GM12872 (cell line): ENCODE measurements around the gene NAXE.

Experiments used
- TF ChIP-seq, protein P1 (sequence below): IDR thresholded peaks from 3 replicates; pipeline ENCODE4 v1.5.1; 2011; ENCODE audit warnings: low read depth, mild to moderate bottlenecking, low read length, moderate library complexity; ENCODE audit not compliant: insufficient read depth

The NAXE gene

DNA sequence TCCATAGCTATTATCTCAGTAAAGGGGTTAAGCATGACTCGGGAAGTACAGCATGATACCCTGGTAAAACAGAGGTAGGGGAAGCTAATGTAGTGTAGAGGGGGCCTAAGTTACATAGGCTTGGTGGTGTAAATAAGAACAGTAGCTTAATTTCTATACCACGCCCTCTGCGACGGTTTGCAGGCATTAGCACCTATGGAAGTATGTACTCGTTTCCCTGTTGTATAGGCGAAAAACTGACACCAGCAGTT lies 470 bp upstream of the NAXE start:
- TF ChIP-seq, protein P1, sequence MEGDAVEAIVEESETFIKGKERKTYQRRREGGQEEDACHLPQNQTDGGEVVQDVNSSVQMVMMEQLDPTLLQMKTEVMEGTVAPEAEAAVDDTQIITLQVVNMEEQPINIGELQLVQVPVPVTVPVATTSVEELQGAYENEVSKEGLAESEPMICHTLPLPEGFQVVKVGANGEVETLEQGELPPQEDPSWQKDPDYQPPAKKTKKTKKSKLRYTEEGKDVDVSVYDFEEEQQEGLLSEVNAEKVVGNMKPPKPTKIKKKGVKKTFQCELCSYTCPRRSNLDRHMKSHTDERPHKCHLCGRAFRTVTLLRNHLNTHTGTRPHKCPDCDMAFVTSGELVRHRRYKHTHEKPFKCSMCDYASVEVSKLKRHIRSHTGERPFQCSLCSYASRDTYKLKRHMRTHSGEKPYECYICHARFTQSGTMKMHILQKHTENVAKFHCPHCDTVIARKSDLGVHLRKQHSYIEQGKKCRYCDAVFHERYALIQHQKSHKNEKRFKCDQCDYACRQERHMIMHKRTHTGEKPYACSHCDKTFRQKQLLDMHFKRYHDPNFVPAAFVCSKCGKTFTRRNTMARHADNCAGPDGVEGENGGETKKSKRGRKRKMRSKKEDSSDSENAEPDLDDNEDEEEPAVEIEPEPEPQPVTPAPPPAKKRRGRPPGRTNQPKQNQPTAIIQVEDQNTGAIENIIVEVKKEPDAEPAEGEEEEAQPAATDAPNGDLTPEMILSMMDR = no peak

DNA sequence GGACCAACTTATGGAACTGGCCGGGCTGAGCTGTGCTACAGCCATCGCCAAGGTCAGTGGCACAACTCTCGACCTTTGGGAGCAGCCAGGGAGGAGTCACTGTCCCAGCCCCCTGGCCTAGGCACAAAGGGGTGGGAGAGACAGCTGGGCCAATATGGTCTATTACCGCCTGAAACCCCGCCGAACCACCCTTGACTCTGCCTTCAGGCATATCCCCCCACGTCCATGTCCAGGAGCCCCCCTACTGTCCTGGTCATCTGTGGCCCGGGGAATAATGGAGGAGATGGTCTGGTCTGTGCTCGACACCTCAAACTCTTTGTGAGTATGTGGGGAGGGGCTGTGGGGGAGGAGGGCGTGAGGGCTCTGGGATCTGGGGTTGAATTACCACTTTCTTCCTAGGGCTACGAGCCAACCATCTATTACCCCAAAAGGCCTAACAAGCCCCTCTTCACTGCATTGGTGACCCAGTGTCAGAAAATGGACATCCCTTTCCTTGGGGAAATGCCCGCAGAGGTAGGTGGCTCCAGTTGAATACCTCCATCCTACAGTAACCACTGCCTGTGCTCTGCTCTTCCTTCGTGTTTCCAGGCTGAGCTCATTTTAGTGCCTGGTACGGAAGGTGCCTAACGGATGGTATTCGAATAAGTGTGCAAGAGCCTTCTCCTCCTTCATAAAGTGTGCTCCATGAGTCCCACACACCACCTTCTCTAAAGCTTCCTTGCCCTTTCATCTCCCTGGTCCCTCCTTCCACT lies 758 bp downstream of the NAXE start:
- TF ChIP-seq, protein P1 = no peak

DNA sequence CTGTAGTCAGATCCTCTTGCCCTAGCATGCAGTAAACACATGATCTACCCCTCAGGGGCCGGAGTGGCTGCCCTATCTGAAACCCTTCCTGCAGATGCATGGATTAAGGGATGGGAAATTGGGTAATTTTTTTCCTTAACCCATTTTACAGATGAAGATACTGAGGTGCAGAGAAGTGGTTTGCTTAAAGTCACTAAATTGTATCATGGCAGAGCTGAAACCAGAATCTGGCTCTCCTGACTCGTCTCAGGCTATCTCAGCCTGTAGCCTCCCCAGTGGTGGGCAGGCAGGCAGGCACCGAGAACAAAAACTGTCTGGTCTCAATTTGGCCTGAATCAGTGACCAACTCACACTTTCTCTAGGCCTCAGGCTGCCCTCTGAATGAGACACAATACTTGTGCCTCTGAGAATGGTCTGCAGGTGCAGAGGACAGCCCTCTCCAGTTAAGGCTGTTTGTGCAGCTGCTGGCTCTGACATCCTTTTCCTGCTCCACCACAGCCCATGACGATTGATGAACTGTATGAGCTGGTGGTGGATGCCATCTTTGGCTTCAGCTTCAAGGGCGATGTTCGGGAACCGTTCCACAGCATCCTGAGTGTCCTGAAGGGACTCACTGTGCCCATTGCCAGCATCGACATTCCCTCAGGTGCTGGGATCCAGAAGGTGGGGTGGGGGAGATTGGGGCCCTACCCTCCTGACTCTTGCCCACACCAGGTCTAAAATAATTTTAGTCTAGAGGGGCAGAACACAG lies 1.5 kb downstream of the NAXE start:
- TF ChIP-seq, protein P1 = no peak

DNA sequence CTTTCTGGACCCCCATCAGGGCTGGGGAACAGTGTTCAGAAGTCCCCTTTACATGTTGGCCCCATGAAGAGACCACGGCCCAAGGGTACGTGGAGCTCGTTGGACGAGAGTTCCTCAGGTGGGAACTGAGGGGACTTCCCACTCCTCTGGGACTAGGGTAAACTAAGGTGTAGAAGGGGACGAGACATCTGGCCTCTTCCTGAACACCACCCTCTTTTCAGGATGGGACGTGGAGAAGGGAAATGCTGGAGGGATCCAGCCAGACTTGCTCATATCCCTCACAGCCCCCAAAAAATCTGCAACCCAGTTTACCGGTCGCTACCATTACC lies 2.0 kb downstream of the NAXE start:
- TF ChIP-seq, protein P1 = no peak

DNA sequence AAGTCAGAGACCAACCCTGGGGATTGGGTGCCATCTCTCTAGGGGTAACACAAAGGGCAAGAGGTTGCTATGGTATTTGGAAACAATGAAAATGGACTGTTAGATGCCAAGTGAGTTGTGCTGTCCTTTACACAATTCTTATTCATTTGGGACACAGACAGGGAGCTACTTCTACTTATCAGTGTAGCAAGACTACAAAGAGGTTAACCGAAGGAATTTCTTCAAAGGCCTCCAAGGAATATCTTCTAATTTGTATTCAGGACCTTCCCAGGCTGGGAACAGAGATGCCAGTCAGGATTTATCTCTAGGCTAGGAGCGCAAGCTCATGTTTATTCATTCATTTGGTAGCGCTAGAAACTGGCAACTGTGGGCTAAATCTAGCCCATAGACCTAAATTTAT lies 2.6 kb downstream of the NAXE start:
- TF ChIP-seq, protein P1 = no peak

DNA sequence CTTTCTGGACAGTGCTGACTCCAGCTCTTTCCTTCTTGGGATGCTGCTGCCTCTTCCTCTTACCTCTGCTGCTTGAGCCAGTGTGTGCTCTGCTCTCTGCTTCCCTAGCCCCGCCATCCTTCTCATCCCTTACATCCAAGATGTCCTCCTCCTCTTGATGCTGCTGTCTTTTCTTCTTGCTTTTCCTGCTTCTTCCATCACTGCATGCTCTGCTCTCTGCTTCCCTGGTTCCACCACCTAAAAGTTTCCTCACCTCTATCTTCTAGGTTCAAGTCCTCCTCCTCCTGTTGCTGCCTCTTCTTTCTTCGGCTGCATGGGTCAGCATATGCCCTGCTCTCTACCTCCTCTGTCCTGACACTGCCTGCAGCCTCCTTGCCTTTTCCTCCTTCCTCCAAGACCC lies 3.4 kb downstream of the NAXE start:
- TF ChIP-seq, protein P1 = no peak

DNA sequence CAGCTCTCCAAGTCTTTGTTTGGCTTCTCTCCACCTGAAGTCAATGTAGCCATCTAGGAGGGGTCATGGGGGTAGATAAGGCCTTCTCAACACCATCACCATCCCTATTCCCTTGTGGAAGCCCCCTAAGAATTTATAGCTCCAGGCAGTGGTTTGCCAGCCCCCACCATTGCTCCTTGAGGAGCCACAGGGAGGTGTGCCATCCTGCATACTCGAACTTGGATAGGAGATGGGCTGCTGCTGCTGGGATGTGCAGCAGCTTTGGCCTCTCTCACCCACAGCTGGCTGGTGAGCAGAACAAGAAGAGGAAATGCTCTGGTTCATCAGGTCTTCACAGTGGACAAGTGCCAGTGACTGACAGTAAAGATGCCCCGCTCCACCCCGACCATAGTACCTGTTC lies 4.8 kb downstream of the NAXE start:
- TF ChIP-seq, protein P1 = no peak
